ENCODE measurements around the gene TK1. TPM values are rescaled to one million over a fixed set of nuclear protein-coding genes. Genes with fewer than 3 reads are reported as not detected.
"Not testable (repeated sequence)": the region's sequence is repeated elsewhere in the genome, so short reads cannot be mapped to it uniquely, and the experiment has no call there.

The TK1 gene
- total RNA-seq, 1 experiment from 2014 or later, result 130 TPM

DNA sequence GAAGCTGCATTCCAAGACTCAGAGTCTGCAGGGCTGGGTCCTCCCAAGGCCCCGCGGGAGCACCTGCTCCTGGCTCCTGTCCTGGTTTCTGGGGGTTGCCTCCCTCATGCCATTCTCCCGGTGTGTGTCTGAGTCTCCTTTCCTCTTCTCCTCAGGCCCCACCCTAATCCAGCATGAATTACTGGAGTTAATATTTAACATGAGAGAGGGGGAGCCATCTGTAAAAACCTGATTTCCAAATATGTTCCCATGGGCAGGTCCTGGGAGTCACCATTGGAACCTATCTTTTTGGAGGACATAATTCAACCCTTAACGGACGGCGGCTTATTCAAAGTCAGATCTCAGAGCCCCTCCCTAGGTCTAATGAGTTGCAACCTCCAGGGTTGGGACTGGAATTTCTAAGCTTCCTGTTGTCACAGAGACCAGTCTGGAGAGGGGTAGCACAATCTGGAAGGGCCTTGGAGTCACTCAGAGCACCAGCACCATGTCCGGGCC is 35.3 kb downstream of the TK1 start:
- no peak for DNase-seq (ENCODE audit: low read depth)

DNA sequence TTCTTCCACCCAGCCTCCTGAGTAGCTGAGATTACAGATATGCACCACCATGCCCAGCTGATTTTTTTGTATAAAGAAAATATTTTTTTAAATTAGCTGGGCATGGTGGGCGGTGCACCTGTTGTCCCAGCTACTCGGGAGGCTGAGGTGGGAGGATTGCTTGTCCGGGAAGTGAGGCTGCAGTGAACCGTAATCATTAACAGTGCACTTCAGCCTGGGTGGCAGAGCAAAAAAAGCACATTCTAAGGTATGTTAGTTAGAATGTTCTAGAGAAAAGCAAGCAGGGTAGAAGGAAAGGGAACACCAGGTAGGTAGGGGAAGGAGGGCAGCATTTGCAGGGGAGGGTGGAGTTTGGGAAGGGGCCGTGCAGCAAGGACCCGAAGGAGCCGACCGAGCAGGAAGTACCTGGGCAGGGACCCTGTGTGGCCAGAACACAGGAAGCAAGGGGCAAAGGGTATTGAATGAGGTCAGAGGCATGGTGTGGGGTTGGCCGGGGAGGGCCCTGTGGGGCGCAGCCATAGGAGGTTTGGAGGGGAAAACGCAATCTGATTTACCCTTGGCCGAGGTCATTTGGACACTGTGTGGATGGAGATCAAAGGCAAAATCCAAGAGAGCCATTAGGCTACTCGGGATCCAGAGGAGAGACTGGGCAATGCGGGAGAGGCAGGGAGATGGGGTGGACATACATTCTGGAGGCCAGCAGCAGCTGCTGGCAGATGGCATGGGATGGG is 38.4 kb downstream of the TK1 start:
- DNase-seq (ENCODE audit: low read depth), result no peak

DNA sequence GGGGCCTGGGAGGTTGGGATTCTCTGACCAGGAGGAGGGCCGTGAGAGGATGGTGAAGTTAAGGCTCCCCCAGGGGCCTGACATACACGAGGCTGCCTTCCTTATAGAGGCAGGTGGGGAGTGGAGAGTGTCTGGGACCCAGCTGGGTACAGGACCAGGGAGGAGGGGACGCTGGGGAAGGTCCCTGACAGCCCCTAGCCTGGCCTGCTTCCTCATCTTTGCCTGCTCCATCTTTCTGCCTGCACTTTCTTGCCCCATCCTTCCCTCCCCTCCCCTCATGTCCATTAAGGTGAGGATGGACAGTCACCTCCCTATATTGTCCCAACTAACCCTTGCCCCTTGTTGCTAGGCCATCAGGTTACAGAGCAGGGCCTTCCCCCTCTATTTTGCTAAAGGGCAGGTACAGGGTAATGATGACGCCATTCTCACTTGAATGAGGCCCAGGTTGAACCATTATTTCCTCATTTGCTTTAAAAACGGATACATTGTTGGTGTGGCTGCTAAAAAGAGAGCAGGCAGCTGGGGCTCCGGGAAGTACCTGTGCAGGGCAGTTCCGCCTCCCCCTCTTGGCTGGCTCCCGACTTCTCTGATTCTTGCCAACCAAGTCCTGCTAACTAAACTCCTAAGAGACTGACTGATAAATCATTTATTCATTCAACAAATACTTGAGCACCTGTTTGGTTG is 39.4 kb downstream of the TK1 start:
- no peak for DNase-seq (ENCODE audit: low read depth)

DNA sequence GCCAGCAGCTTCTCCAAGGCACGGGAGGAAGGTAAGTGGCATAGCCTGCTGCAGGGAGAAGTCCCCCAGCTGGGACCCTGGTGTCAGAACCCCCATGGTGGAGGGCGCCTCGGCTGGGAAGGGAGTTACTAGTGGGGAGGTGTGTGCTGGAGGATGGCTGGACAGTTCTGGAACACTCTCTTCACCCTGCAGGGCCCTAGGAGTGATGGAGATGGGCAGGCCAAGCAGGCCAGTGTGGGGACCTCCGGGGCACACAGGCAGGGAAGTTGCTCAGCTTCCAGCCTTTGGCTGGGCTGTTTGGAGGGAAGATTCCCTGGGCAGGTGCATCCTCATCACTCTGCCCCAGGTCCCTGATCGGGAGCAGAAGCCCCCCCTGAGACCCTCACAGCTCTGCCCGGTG is 40.0 kb downstream of the TK1 start:
- no peak for DNase-seq (ENCODE audit: low read depth)

DNA sequence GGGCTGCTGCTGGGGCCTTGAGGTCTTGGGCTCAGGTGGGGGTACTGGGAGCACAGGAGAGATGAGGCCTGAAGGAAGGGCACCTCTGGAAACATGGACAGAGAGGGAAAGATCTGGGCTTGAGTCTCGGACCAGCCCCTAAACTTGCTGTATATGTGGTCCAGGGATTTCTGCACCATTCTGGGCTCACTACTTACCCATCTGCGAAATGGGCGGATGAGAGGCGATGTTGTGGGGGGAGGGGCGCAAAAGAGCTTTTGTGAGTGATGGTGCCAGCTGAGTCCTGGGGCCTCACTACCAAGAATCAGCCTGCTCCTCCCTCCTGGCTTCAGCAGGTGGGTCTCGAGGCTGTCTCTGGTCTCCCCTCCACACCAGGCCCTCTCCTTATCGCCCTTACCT is 40.4 kb downstream of the TK1 start:
- no peak for DNase-seq (ENCODE audit: low read depth)

DNA sequence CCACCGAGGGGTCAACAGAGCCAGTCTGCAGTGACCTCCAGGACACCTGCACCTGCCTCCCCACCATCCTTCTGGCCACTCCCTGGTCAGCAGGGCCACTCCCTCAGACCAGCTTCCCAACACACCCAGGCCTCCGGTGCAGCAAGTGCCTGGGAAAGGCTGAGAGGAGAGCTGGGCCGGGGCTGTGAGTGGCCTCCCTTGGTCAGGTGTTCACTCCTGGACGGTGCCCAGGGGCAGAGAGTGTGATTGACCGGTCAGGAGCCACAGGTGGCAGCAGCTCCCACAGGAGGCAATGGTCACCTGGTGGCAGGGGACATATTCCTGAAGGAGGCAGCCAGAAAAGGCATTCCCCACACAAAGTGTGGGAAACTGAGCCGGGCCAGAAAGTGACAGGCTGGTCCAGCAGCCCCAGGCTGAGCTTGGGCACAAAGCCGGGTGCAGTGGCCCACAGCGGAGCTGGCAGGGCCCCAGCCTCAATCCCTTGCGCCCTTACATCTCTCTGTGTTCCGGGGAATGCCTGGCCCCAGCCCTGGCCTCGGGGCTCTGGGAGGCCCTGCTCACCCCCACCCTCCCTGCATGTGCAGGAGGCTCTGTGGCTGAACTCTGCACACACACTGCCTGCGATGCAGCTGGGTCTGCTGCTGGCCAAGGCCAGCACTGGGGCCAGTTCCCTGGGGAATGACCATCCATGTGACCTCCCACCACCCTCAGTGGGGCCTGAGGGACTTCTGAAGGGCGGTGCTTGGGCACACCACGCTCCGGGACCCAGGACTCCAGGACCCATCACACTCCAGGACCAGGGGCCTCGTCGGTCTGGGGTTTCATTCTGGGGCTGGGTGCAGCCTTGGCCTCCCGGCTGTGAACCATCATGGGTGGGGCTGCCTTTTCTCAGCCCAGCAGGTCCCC is 41.9 kb downstream of the TK1 start:
- DNase-seq (ENCODE audit: low read depth), result no peak

DNA sequence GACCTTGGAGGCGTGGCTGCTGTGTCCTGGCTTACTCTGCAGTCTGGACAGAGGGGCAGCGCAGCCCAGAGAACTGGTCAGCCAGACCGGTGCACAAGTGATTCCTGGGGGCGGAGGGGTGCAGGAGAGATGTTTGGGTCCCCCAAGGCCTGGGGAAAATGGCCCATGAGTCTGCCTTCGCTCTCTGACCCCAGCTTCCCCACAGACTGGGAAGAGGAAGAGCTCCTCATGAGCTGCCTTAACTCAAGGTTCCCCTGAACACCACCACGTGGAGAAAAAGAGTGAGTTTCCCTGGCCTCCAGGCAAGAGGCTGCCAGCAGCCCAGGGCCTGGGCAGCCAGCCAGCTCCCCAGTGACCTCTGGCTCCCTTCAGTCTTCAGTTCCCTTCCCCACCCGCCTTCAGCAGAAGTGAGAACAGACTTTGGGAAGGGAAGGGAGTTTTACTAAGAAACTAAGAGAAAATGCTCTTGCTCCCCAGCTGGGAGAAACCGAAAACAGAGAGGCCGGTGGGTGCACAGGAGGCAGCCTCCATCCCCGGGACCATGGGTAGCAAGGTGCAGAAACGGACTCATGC is 42.6 kb downstream of the TK1 start:
- DNase-seq (ENCODE audit: low read depth), result peak; percentile 80

DNA sequence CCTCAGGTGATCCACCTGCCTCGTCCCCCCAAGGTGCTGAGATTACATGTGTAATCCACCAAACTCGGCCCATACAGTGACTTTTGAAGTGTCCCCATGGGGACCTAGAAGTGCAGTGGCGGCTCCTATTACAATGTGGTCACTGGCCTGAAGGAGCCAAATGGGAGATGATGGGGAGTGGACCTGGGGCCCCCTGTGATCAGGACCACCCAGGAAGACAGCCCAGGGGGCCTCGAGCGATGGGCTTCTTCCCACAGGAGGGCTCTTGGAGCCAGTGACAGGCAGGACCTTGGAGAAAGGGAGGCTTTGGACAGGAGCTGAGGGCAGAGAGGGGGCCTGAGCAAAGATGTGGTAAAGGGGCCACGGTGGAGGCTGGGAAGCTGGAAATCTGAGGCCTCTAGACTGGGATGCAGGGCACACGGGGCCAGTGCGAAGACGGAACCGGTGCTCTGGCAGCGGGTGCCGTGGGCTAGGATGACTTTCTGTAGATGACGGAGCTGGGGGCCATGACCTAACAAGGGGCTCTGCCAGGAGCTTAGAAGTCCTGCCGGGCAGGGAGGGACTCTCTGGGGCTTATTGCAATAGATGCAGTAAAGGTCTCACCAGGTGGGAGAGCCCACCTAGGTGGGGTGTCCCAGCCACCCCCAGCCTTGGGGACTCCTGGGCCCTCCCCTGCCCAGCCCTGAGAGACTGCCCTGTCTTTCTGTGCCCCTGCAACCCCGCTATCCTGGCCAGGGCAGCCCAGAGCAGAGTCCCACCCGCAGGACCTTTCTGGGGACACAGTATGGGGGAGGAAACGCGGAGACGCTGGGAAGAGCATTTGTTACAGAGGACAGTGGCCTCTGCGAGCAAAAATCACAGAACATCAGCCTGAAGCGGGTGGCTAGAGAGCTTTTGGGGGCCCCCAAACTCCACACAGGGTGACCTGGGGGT is 43.4 kb downstream of the TK1 start:
- DNase-seq (ENCODE audit: low read depth), result no peak

DNA sequence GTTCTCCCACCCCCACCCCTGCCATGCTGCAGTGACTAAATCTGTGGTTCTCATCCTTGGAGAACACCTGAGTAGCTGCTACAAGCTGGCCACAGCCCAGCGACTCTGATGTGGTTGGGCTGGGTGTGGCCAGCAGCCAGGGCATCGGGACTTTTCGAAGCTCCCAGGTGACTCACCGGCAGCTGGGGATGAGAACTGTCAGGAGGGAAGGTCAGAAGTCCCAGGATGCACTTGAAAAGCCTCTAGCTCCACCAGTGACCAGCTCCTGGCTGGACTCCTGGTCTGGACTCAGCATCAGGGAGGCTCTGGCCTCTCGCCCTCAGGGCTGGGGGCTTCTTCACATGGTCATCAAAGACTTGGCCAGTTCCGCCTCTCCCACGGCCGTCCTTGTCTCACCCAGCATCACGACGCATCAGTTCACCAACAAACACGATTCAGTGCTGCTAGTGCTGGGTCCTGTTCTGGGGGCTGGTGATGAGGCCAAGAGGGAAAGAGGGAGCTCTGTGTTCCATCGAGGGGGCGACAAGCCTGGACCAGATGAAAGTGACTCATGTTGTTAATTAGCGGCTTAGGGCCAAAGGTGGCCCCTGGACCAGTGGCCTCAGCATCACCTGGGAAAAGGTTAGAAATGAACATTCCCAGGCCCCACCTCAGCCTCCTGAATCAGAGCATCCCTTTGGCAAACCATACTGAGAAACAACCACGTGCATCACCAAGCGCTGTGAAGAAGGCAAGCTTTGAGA is 44.6 kb downstream of the TK1 start:
- DNase-seq (ENCODE audit: low read depth), result peak; percentile 89

DNA sequence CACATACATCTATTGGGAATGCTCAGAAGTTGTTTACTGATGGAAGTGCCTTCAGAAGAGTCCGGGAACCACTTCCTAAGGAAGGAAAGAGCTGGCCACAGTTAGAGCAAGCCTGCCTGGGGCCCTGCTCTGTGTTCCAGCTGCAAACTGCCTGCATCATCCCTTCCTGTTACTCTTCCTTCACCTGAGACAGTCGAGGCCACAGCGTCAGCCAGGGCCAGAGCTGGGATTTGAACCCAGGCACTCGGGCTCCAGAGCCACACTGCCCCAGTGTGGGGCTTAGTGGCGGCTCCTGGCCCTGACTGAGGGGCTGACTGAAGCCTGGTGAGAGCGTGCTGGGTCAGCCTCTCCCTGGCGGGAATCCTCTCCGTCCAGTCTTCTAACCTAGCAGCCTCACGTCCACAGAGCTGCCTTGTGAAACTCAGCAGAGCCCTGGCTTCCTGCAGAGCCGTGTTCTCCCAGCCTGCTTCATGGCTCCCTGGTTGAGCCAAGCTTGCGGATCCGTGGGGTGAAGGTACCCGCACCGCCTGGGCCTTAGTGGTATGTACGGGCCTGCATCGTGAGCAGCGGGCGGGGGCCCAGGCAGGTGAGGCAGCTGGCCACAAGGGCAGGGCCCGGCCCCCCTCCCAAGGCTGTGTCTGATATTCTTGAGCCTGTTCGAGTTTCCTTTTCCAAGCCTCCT is 45.3 kb downstream of the TK1 start:
- no peak for DNase-seq (ENCODE audit: low read depth)

DNA sequence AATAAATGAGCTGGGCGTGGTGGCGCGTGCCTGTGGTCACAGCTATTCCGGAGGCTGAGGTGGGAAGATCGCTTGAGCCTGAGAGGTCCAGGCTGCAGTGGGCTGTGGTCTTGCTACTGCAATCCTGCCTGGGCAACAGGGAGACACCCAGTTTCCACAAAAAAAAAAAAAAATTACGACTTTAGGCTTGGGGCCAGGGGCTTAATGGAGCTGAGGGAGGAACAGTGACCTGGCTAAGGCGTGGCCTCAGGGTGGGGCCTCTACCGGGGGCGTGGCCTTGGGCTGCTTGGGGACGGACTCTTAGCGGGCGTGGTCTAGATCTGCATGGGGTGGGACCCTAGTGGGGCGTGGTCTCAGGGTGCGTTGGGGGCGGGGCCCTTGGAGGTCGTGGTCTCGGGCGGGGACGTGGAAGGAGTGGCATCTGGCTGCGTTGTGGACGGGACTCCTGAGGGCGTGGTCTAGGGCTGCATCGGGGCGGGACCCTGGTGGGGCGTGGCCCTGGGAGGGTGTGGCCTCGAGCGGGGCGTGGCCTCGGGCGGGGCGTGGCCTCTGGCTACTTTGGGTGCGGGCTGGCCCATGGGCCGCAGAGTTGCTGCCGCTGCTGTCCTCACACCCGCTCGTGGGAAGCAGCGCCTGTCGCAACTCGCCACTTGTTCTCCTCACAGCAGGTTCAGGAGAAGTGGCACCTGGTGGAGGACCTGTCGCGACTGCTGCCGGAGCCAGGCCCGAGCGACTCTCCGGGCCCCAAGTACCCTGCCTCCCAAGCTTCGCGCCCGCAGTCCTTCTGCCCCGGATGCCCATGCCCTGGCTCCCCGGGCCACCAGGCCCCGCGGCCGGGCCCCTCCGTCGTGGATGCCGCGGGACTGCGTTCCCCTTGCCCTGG is 46.4 kb downstream of the TK1 start:
- peak; percentile 96 for DNase-seq (ENCODE audit: low read depth)

DNA sequence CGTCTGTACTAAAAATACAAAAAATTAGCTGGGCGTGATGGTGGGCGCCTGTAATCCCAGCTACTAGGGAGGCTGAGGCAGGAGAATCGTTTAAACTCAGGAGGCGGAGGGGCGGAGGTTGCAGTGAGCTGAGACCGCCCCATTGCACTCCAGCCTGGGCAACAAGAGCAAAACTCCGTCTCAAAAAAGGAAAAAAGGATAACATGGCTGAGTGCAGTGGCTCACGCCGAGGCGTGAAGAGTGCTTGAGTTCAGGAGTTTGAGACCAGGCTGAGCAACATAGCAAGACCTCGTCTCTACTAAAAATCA is 47.0 kb downstream of the TK1 start:
- not testable (repeated sequence) for DNase-seq (ENCODE audit: low read depth)

DNA sequence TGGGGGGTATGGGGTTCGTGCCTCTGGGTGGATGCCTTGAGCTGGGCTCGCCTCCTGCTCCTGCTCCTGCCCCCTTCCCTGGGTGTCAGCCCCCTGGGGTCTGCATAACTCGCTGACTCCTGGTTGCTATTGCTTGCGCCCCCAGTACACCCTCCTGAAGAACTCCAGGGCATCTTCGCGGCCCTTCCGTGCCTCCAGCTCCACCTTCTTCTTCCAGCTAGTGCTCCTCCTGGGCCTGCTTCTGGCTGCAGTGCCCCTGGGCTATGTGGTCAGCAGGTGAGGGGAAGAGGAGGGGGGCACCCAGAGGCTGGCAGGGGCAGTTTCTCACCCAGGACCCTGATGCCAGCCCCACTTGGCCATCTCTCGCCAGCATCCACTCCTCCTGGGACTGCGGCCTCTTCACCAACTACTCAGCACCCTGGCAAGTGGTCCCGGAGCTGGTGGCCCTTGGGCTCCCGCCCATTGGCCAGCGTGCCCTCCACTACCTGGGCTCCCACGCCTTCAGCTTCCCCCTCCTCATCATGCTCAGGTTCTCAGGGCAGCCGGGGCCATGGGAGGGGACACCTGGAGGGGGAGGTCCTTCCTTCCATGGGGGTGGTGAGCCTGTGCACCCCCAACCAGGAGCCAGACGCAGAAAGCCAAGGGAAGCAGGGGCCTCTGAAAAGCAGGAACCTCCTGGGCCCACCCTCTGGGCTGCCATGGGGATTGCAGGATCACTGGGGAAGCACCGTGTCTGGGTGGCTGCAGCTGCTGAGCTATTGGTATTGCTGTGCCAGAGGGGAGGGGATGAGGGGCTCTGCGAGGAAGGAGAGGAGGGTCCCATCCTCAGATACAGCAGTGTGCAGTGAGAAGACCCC is 48.4 kb downstream of the TK1 start:
- peak; percentile 10 for DNase-seq (ENCODE audit: low read depth)

DNA sequence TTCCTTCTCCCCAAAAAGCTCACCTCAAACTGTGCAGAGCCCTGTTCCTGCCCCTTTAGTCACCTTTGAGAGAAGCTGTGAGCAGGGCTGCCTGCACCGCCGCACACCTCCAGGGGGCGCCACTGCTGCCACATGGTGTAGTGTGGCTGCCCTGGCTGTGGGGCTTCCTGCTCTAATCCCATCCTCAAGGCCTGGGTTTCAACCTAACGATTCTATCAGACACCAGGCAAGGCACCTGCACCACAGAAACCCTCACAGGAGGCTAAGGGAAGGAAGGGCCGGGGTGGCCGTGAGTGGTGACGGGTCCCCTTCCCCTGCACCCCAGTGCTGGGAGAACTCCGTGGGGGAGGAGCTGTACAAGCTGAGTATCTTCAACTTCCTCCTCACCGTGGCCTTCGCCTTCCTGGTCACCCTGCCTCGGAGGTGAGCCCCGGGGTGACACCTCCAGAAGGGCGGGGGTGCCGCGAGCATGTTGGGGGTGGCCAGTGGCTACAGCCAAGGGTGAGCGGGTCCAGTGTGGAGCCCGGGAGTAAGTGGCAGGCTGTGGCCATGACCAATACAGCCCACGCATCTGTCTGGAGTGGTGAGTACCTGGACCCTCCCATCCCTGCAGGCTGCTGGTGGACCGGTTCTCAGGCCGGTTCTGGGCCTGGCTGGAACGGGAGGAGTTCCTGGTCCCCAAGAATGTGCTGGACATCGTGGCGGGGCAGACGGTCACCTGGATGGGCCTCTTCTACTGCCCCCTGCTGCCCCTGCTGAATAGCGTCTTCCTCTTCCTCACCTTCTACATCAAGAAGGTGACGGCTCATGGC is 49.3 kb downstream of the TK1 start:
- no peak for DNase-seq (ENCODE audit: low read depth)

DNA sequence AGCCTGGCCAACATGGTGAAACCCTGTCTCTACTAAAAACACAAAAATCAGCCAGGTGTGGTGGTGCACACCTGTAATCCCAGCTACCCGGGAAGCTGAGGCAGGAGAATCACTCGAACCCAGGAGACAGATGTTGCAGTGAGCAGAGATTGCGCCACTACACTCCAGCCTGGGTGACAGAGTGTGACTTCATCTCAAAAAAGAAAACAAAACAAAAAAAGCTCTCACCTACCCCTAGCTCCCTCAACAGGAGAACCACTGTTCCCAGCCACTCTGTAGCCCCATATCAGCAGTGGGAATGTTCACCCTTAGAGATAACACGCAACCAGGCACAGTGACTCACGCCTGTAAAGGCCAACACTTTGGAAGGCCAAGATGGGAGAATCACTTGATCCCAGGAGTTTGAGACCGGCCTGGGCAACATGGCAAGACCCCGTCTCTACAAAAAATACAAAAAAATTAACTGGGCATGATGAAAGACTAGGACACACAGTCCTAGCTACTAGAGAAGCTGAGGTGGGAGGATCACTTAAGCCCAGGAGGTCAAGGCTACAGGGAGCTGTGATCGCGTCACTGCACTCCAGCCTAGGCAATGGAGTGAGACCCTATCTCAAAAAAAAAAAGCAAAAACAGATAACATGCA is 50.9 kb downstream of the TK1 start:
- no peak for DNase-seq (ENCODE audit: low read depth)

DNA sequence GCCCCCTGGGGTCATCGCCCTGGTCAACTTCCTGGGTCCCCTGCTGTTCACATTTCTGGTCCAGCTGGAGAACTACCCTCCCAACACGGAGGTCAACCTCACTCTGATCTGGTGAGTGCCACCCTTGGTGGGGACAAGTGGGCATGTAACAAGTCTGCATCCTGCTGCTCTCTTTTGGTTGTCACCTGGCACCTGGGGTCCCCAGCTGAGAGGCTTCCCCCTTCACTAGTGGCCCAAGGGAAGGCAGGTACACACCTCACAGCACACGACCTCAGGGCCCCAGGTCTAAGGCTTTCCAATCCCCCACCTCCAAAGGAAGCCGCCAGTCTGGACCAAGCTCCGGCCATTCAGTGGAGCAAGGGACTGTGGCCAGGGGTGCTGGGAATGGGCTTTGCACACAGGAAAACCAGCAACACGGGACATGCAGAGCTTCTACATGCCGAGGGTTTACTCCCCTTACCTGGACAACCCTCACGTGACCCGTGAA is 51.9 kb downstream of the TK1 start:
- DNase-seq (ENCODE audit: low read depth), result no peak

Data from Daoy (cell line).